Smooth muscle cell (in vitro differentiated cells): ENCODE measurements around the gene DPPA2. TPM values are rescaled to one million over a fixed set of nuclear protein-coding genes. Genes with fewer than 3 reads are reported as not detected.

ENCODE experiments used
- DNase-seq: peaks from one replicate; lab custom pipeline; 2025; ENCODE audit not compliant: unreplicated experiment; lab: John Stamatoyannopoulos, UW
- H2AFZ ChIP-seq: fragments of 200-600 bp; sonication (generic); 2 replicates; pipeline ENCODE4 v1.6.0; 2016; ENCODE audit warnings: antibody characterized with exemption, low read depth, mild to moderate bottlenecking
- H3F3A ChIP-seq: fragments of 200-600 bp; sonication (generic); 2 replicates; pipeline ENCODE4 v1.6.0; 2017; ENCODE audit warnings: antibody characterized with exemption, low read depth
- H3K27ac ChIP-seq: fragments of 200-600 bp; sonication (generic); 2 replicates; pipeline ENCODE4 v1.5.1; 2016; ENCODE audit warnings: low read depth, mild to moderate bottlenecking
- H3K27me3 ChIP-seq: fragments of 200-600 bp; sonication (generic); 2 replicates; pipeline ENCODE4 v1.6.1; 2016; ENCODE audit warnings: low read depth, mild to moderate bottlenecking
- H3K36me3 ChIP-seq: fragments of 200-600 bp; sonication (generic); 2 replicates; pipeline ENCODE4 v1.5.1; 2016; ENCODE audit warnings: low read depth
- H3K4me1 ChIP-seq: fragments of 200-600 bp; sonication (generic); 2 replicates; pipeline ENCODE4 v1.5.1; 2016; ENCODE audit warnings: low read depth
- H3K4me2 ChIP-seq: fragments of 200-600 bp; sonication (generic); 2 replicates; pipeline ENCODE4 v1.6.0; 2016; ENCODE audit warnings: mild to moderate bottlenecking
- H3K4me3 ChIP-seq: fragments of 200-600 bp; sonication (generic); 2 replicates; pipeline ENCODE4 v1.5.1; 2016; ENCODE audit warnings: mild to moderate bottlenecking
- H3K79me2 ChIP-seq: fragments of 200-600 bp; sonication (generic); 2 replicates; pipeline ENCODE4 v1.6.0; 2016; ENCODE audit warnings: low read depth, mild to moderate bottlenecking
- H3K9ac ChIP-seq: fragments of 200-600 bp; sonication (generic); 2 replicates; pipeline ENCODE4 v1.6.0; 2016; ENCODE audit warnings: low read depth
- H3K9me3 ChIP-seq: fragments of 200-600 bp; sonication (generic); replicated peaks from 2 replicates; pipeline ENCODE4 v1.5.1; 2016; ENCODE audit warnings: low read depth
- H4K20me1 ChIP-seq: fragments of 200-600 bp; sonication (generic); 2 replicates; pipeline ENCODE4 v1.6.0; 2016; ENCODE audit warnings: low read depth
- WGBS: methylation state at CpG from one replicate; pipeline ENCODE4 v1.1.7; 2016; ENCODE audit warnings: low lambda C conversion rate; 5-methylcytosine and 5-hydroxymethylcytosine counted together
- polyA plus RNA-seq: library from polyadenylated mRNA; unstranded; fragments of >200 nt; fragmentation: Nextera tagmentation; extraction: Ambion mirVana; gene quantifications from 2 replicates; pipeline ENCODE4 v1.2.1, GENCODE V29; 2016
- small RNA-seq: library from RNA; depleted of rRNA; stranded (forward); fragments of <200 nt; gene quantifications from one replicate; pipeline ENCODE3, GENCODE V24; 2014
- total RNA-seq: library from RNA; depleted of rRNA; stranded (reverse); fragments of >200 nt; gene quantifications from 2 replicates; pipeline ENCODE4 v1.2.3, GENCODE V29; 2014
- TF ChIP-seq, protein P1 (sequence below): fragments of 200-600 bp; sonication (generic); IDR thresholded peaks from 2 replicates; pipeline ENCODE4 v1.5.1; 2017; ENCODE audit warnings: borderline replicate concordance, mild to moderate bottlenecking, antibody characterized with exemption; ENCODE audit not compliant: insufficient read depth, poor library complexity, severe bottlenecking

The DPPA2 gene
- total and polyA plus RNA-seq, 2 experiments from 2014 or later: 0.27 to 1.2 TPM

DNA sequence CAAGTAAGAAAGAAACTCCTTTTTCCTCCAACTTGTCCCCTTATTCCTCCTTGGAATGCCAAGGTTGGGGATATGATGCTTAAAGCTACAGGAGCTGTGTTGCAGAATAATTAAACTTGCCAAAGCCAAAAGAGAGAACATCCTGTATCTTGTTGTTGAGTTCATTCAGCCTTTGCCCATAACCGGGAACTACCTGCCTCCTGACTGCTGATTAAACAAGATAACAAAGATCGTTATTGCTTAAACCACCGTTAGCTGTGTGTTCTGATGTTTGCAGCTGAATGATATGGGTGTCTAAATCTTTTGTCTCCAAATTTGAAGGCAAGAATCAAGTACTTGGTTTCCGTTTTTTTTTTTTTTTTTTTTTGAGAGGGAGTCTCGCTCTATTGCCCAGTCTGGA lies 61.5 kb downstream of the DPPA2 start:
- Histone ChIP-seq H3K27ac (no peak overlapping the region), H3F3A (no peaks in the 10 kb centered on the region), H3K36me3 (no peaks in the 10 kb centered on the region), H3K27me3 (no peaks in the 10 kb centered on the region), H3K4me3 (no peak overlapping the region), H3K4me2 (no peak overlapping the region), H3K79me2 (no peaks in the 10 kb centered on the region), H3K9me3 (no peaks in the 10 kb centered on the region), H3K4me1 (peaks cover 5% of the 10 kb centered on the region), H3K9ac (no peak overlapping the region), H2AFZ (no peak overlapping the region), H4K20me1 (no peaks in the 10 kb centered on the region)
- no peak for DNase-seq
- WGBS: 84% methylated on average over 4 of the region's 5 CpGs
- TF ChIP-seq, protein P1, sequence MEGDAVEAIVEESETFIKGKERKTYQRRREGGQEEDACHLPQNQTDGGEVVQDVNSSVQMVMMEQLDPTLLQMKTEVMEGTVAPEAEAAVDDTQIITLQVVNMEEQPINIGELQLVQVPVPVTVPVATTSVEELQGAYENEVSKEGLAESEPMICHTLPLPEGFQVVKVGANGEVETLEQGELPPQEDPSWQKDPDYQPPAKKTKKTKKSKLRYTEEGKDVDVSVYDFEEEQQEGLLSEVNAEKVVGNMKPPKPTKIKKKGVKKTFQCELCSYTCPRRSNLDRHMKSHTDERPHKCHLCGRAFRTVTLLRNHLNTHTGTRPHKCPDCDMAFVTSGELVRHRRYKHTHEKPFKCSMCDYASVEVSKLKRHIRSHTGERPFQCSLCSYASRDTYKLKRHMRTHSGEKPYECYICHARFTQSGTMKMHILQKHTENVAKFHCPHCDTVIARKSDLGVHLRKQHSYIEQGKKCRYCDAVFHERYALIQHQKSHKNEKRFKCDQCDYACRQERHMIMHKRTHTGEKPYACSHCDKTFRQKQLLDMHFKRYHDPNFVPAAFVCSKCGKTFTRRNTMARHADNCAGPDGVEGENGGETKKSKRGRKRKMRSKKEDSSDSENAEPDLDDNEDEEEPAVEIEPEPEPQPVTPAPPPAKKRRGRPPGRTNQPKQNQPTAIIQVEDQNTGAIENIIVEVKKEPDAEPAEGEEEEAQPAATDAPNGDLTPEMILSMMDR: no peak

DNA sequence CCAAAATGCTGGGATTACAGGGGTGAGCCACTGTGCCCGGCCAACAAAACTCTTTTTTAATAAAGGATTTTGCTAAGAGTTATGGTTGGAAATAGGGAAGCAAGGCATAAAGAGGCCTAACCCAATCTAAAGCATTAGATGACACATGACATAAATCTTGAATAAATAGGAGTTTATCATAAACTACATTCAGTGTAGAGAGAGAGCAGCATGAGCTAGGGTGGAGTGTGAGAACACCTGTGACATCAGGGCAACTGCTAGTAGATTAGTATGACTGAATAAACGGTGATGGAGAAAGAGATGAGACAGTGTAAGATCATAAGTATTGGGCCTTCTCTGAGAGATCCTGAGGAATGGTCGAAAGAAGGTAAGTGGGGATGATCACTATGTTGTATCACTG lies 63.7 kb downstream of the DPPA2 start:
- TF ChIP-seq, protein P1: no peak
- Histone ChIP-seq H2AFZ (no peak overlapping the region), H3F3A (no peaks in the 10 kb centered on the region), H3K4me3 (no peak overlapping the region), H3K27ac (no peak overlapping the region), H3K9me3 (no peaks in the 10 kb centered on the region), H4K20me1 (no peaks in the 10 kb centered on the region), H3K79me2 (no peaks in the 10 kb centered on the region), H3K36me3 (no peaks in the 10 kb centered on the region), H3K4me2 (no peak overlapping the region), H3K9ac (no peak overlapping the region), H3K4me1 (peaks cover 2% of the 10 kb centered on the region), H3K27me3 (no peaks in the 10 kb centered on the region)
- 92% methylated on average over 3 of the region's 3 CpGs for WGBS
- DNase-seq: no peak

Small RNA genes within 50 kb of the gene (small RNA-seq; reads per million reads assigned to genes)
- gene AC124945.1: not detected
- not detected for gene RF00017

Other genes starting within 250 kb of the DPPA2 start
- gene MORC1, start 198.4 kb downstream of the DPPA2 start, total RNA-seq: not detected in 2 replicates
- gene MORC1, start 198.4 kb downstream of the DPPA2 start, polyA plus RNA-seq: not detected in 2 replicates
- gene C3orf85, start 179.8 kb downstream of the DPPA2 start, total RNA-seq: not detected in 2 replicates
- gene C3orf85, start 179.8 kb downstream of the DPPA2 start, polyA plus RNA-seq: not detected in 2 replicates
- 38.5 and 43.1 TPM in 2 replicates for gene DPPA4, start 21.0 kb upstream of the DPPA2 start, total RNA-seq
- 19.5 and 21.0 TPM in 2 replicates for gene DPPA4, start 21.0 kb upstream of the DPPA2 start, polyA plus RNA-seq